ENCODE data around the gene CYTL1. TPM values are rescaled to one million over a fixed set of nuclear protein-coding genes. Genes with fewer than 3 reads are reported as not detected.
"Not testable (repeated sequence)": the region's sequence is repeated elsewhere in the genome, so short reads cannot be mapped to it uniquely, and the experiment has no call there.

CYTL1 gene
- total RNA-seq, 1 donor from 2014 or later = 8.1 TPM

DNA sequence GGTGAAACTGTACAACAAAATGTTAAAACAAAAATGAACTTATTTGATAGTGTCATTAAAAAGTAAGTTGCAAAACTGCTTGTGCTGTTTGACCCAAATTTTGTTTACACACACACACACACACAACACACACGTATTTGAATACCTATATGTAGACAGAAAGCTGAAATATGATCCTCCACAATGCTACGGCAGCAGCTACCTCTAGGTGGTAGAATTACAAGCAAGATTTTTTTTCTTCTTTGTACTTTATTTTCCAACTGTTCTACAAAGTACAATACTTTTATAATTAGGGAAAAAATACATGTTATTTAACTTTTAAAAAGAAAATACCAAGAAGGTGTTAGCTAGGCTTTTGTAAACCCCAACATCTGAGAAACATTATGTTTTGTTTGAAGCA lies 1.2 kb downstream of the CYTL1 start:
- no peak overlapping the region for H3K4me3 ChIP-seq (ENCODE audit: low read depth, low read length)
- peak; percentile 26 for TF ChIP-seq CTCF (conservative IDR thresholded peaks at IDR 0.05; ENCODE audit: low read depth, low read length)
- no peak for DNase-seq (ENCODE audit: low read depth)

DNA sequence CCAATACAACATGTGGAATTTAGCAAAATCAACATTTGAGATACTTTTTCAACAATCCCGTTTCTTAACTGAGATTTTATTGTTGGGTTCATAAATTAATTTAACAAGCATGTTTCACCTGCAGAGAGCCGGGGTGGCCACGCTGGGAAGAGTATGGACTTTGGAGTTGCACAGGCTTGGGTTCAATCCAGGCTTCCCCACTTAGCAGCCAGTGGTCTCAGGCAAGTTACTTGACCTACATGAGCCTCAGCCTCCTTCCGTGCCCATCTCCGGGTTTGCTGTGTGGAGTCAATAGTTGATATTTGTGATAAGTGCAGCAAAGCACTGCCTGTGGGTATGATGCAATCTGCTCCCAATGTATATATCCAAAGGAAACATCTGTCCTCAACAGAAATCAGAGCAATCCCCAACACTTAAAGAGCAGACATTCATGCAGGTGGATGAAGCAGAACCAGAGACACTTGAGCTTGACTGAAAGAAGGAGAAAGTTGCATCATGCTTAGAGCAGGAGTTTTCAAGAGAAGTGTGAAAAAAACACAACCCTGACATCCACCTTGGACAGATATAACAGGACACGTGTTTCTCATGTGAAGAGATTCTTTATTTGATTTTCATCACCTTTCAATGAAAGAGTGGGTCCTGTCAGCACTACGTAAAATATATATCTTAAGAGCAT lies 5.1 kb downstream of the CYTL1 start:
- no peak for DNase-seq (ENCODE audit: low read depth)
- TF ChIP-seq CTCF (conservative IDR thresholded peaks at IDR 0.05; ENCODE audit: low read depth, low read length) = no peak
- no peak overlapping the region for H3K4me3 ChIP-seq (ENCODE audit: low read depth, low read length)

DNA sequence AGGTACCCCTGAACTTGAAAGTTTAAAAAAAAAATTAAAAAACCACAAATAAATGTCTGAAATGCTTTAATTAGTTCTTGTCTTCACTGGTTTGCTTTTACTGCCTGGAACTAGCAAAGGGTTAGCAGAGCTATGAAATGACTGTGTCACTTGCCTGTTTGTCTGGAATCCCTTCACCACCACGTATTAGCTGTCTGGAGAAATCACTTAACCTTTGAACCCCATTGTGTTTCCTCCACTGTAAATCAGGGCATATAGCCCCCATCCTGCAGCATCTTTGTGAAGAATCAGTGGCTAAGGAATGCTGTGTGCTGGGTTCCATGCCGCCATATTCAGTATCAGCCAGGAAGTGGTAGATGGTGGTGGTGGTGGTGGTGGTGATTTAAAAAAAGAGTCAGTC lies 6.3 kb downstream of the CYTL1 start:
- no peak overlapping the region for H3K4me3 ChIP-seq (ENCODE audit: low read depth, low read length)
- no peak for DNase-seq (ENCODE audit: low read depth)
- TF ChIP-seq CTCF (conservative IDR thresholded peaks at IDR 0.05; ENCODE audit: low read depth, low read length) = no peak

DNA sequence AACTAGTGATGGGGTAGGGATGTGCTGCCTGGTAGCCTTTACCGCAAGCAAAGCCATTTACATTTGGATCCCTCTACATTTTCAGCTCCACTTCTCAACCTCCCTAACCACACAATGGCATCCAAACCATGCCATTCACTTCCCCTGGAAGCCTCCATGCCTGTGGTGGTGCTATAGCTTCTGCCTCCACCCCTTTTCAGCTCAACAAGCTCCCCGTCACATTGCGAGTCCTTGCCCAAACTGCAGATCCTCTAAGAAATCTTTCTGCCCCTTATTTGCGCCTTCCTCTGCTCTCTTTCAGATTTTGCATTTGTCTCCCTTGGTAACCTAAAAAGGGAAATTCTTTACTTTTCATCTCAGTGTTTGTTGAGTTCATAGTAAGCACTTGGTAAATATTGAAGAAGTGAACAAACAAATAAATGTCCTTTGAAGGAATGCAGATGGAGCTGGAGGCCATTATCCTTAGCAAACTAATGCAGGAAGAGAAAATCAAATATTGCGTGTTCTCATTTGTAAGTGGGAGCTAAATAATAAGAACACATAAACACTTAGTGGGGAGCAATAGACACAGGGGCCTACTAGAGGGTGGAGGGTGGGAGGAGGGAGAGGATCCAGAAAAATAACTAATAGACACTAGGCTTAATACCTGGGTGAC lies 6.9 kb downstream of the CYTL1 start:
- no peak overlapping the region for H3K4me3 ChIP-seq (ENCODE audit: low read depth, low read length)
- no peak for DNase-seq (ENCODE audit: low read depth)
- TF ChIP-seq CTCF (conservative IDR thresholded peaks at IDR 0.05; ENCODE audit: low read depth, low read length) = no peak

DNA sequence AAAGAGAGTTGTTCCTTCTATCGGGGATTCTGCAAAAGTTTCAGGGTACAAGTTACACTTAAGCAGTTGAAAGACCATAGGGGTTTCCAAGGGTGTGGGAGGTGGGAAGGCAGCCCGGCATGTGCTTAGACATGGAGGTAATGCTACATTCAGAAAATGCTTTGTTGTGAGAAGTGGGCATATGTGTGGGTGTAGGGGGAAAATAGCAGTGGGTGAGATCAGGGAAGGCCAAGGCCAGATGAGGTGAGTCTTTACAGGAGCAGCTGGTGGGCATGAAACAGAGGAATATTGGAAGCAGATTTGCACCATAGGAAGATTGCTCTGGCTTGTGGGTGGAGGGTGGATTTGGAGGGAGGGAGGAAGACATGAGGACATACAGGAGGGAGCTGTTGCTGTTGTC lies 8.3 kb downstream of the CYTL1 start:
- no peak for TF ChIP-seq CTCF (conservative IDR thresholded peaks at IDR 0.05; ENCODE audit: low read depth, low read length)

DNA sequence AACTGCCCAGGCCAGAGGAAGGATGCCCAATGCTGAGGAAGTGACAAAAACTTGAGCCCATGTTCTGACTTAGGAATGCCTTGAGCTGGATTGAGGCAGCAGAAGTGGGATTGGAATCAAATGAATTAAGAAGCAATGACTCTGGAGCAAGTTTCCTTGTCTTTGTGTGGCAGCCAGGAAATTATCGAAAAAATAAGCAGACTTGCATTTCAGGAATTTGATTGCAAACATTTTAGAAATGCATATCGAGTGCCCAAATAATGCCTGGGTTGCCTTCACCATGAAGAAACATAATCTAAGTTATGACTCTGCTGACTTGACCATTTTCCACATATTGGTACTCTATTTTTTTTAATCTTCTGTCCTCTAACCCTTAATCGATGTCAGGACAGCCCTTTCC lies 9.5 kb downstream of the CYTL1 start:
- no peak for TF ChIP-seq CTCF (conservative IDR thresholded peaks at IDR 0.05; ENCODE audit: low read depth, low read length)
- DNase-seq (ENCODE audit: low read depth) = no peak
- H3K4me3 ChIP-seq (ENCODE audit: low read depth, low read length) = no peak overlapping the region

More for the DNA sequence above, 8.3 kb downstream of the CYTL1 start:
- H3K4me3 ChIP-seq (ENCODE audit: low read depth, low read length) = no peak overlapping the region
- no peak for DNase-seq (ENCODE audit: low read depth)

- DNase-seq (ENCODE audit: low read depth); H3K4me3 ChIP-seq (ENCODE audit: low read depth, low read length): not testable (repeated sequence)
These were observed 12.3 kb downstream of the CYTL1 start for GRCh38 chr4:5006932-5007331.
